ENCODE data around the gene NYAP2.

Gene NYAP2

DNA sequence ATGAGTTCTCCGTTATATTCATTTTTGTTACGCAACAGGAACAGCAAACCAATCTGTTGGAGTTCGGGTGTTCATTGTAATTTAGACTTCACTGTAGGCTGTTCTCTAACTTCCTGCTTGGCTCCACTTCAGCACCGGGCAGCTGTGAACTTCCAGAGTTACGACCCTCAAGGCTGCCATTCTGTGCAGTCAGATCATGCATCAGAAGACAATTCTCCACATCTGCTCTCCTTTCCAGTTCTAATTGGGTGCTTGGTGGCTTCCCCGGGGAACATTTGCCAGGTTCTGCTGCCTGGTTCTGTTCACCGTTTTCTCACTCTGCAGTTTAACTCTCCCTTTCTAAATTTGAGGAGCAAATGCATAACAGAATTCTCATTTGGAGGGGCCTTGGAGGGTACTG, 237.7 kb downstream of the NYAP2 start:
- DNase-seq: no peak

DNA sequence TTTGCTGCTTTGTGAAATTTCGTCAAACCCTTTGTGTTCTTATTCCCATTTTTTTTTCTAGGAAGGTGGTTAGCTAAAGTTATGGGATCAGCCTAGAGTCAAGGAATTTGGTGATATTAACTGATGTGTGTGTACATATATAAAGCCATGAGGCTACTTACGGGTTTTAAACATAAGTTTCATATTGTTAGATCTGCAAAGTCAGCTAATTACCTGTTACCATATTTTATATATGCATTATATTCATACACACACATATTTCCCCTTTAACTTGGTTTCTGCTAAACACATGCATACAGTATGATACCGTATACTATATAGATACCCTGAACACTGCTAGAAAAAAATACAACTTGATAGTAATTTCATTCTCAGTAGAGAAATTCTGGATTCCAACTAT, 241.0 kb downstream of the NYAP2 start:
- peaks cover 7% of the 10 kb centered on the region for H3K27me3 Mint-ChIP-seq (ENCODE audit: low read depth, poor library complexity)
- no peak overlapping the region for H3K4me3 Mint-ChIP-seq
- TF ChIP-seq, protein P1, sequence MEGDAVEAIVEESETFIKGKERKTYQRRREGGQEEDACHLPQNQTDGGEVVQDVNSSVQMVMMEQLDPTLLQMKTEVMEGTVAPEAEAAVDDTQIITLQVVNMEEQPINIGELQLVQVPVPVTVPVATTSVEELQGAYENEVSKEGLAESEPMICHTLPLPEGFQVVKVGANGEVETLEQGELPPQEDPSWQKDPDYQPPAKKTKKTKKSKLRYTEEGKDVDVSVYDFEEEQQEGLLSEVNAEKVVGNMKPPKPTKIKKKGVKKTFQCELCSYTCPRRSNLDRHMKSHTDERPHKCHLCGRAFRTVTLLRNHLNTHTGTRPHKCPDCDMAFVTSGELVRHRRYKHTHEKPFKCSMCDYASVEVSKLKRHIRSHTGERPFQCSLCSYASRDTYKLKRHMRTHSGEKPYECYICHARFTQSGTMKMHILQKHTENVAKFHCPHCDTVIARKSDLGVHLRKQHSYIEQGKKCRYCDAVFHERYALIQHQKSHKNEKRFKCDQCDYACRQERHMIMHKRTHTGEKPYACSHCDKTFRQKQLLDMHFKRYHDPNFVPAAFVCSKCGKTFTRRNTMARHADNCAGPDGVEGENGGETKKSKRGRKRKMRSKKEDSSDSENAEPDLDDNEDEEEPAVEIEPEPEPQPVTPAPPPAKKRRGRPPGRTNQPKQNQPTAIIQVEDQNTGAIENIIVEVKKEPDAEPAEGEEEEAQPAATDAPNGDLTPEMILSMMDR (IDR thresholded peaks at IDR 0.05): no peak
- no peak for DNase-seq
- peaks cover 5% of the 10 kb centered on the region for H3K9me3 Mint-ChIP-seq
- H3K27ac Mint-ChIP-seq: no peak overlapping the region
- no peaks in the 10 kb centered on the region for H3K4me1 Mint-ChIP-seq
- peaks cover 4% of the 10 kb centered on the region for H3K36me3 Mint-ChIP-seq (ENCODE audit: low read depth)

More for the DNA sequence above, 237.7 kb downstream of the NYAP2 start:
- Mint-ChIP-seq H3K9me3 (no peaks in the 10 kb centered on the region), H3K27me3 (ENCODE audit: low read depth, poor library complexity) (peaks cover 11% of the 10 kb centered on the region), H3K4me3 (no peak overlapping the region), H3K4me1 (no peaks in the 10 kb centered on the region), H3K36me3 (ENCODE audit: low read depth) (no peaks in the 10 kb centered on the region), H3K27ac (no peak overlapping the region)
- TF ChIP-seq, protein P1 (IDR thresholded peaks at IDR 0.05): no peak

DNA sequence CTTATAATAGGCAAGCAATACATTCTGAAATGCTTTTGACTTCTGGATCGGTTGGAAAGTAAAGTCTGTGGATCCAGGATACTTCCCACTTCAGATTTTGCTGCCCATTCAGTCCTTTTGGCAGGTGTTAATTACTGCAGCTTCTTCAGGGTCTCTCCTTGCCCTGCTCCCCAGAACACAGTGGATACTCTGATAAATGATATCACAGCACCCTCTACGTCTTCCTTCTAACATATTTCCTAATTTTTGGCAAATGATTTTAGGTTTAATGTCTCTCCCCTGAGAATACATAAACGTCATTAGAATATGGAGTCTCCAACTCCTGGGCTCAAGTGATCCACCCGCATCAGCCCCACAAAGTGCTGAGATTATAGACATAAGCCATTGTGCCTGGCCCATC, 249.8 kb downstream of the NYAP2 start:
- DNase-seq: no peak
- Mint-ChIP-seq H3K4me1 (no peaks in the 10 kb centered on the region), H3K36me3 (ENCODE audit: low read depth) (peaks cover 5% of the 10 kb centered on the region), H3K4me3 (no peak overlapping the region), H3K9me3 (peaks cover 6% of the 10 kb centered on the region), H3K27ac (no peak overlapping the region), H3K27me3 (ENCODE audit: low read depth, poor library complexity) (no peaks in the 10 kb centered on the region)
- TF ChIP-seq, protein P1 (IDR thresholded peaks at IDR 0.05): no peak

DNA sequence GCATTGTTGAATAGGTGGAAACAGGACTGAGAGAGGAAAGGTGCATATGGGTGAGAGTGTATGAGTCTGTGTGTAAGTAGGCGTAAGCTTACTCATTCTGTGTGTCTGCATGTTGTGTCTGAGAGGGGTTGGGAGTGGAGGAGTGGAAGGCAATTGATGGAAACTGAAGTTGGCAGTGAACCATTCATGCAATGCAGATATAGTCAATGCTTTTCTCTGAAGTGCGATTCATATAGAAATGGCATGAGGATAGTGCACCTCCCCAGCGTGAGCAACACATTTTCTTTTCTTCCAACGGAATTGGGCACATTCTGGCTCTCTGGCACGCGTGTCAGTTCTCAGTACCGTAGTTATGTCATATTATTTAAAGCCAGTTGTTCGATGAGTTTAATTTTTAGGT, 250.5 kb downstream of the NYAP2 start:
- Mint-ChIP-seq H3K36me3 (ENCODE audit: low read depth) (peaks cover 5% of the 10 kb centered on the region), H3K27me3 (ENCODE audit: low read depth, poor library complexity) (no peaks in the 10 kb centered on the region), H3K27ac (no peak overlapping the region), H3K4me3 (no peak overlapping the region), H3K9me3 (peaks cover 6% of the 10 kb centered on the region), H3K4me1 (no peaks in the 10 kb centered on the region)
- no peak for DNase-seq
- TF ChIP-seq, protein P1 (IDR thresholded peaks at IDR 0.05): no peak

DNA sequence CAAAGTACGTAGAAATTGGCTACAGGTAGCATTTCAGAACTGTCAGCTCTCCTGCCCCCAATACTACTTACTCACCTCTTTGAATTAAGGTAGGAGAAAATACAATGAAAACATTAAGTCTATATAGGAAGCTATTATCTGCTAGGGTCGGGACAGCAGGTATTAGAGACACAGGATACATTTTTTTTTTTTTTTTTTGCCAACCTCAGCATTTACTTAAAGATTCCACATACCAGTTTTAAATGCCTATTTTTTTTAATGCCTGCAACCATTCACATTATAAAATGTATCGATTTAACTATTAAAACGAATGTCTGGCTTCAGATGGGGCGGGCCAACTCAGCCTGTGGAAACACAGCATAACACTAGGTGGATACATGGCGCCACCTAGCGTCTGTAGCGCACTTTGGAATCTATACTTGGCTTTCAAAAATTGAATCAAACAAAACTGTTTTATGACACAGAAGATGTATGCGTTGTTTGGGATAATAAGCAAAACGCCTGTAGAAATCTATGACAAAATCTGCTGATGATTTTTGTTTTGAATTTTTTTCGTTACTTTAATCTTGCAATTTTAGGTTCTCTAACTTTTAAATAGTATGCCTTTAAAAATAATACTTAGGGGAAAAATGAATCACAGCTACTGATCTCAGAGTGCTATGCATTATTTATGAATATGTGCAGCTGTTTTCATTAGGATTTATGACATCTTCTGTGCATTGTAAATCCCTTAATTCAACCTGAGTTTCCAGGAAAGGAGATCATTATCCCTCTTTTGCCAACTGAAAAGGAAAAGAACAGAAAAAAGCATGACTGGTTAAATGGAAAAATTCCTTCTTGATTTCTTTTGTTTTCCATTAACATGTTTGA, 261.0 kb downstream of the NYAP2 start:
- Mint-ChIP-seq H3K4me1 (no peaks in the 10 kb centered on the region), H3K36me3 (ENCODE audit: low read depth) (no peaks in the 10 kb centered on the region), H3K27me3 (ENCODE audit: low read depth, poor library complexity) (no peaks in the 10 kb centered on the region), H3K9me3 (no peaks in the 10 kb centered on the region), H3K27ac (no peak overlapping the region), H3K4me3 (no peak overlapping the region)
- DNase-seq: peak; percentile 83
- TF ChIP-seq, protein P1 (IDR thresholded peaks at IDR 0.05): peak; percentile 91

DNA sequence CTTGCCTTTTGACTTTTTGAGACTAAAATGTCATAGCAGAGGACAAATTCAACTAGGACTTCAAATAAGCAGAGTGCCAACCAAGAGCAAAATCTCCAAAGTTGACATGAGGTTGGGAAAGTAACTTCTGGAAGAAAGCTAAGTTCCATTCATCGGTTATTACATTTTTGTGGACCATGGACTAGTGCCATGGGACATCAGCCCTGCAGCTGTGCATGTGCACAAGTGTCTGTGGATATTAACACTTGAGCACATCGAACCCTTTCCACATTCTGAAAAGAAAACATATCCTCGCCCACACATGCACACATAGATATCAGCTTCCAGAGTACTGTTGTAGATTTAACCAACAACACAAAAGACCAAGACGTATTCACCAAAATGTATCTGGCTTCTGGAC, 262.6 kb downstream of the NYAP2 start:
- DNase-seq: no peak
- Mint-ChIP-seq H3K27me3 (ENCODE audit: low read depth, poor library complexity) (no peaks in the 10 kb centered on the region), H3K27ac (no peak overlapping the region), H3K36me3 (ENCODE audit: low read depth) (no peaks in the 10 kb centered on the region), H3K4me3 (no peak overlapping the region), H3K9me3 (no peaks in the 10 kb centered on the region), H3K4me1 (no peaks in the 10 kb centered on the region)
- TF ChIP-seq, protein P1 (IDR thresholded peaks at IDR 0.05): no peak

All from nephron progenitor cell (in vitro differentiated cells).